AG09319 (cell line): Measurements from ENCODE around the gene CAMTA1.

Source experiments
- DNase-seq: peaks from one replicate; pipeline ENCODE4 v3.0.0-alpha.2; 2010; ENCODE audit warnings: low read depth; ENCODE audit errors: extremely low read depth
- CTCF ChIP-seq: IDR thresholded peaks from 2 replicates; pipeline ENCODE4 v1.5.1; 2011; ENCODE audit warnings: low read depth, mild to moderate bottlenecking, inconsistent platforms, low read length, moderate library complexity

Gene CAMTA1

GRCh38 chr1:7418442-7419080 lies 633.3 kb downstream of the CAMTA1 start:
- no peak for DNase-seq

GRCh38 chr1:7420098-7420445 lies 634.8 kb downstream of the CAMTA1 start:
- DNase-seq: no peak
- no peak for TF ChIP-seq CTCF

More at GRCh38 chr1:7418442-7419080, 633.3 kb downstream of the CAMTA1 start:
- TF ChIP-seq CTCF: no peak

GRCh38 chr1:7420470-7421100 lies 635.3 kb downstream of the CAMTA1 start:
- TF ChIP-seq CTCF: no peak
- no peak for DNase-seq

- no peak for DNase-seq
- no peak for TF ChIP-seq CTCF
Measured at GRCh38 chr1:7421471-7422075, 636.3 kb downstream of the CAMTA1 start.

- no peak for TF ChIP-seq CTCF
- no peak for DNase-seq
Measured at GRCh38 chr1:7422081-7422480, 636.8 kb downstream of the CAMTA1 start.

GRCh38 chr1:7422561-7422960 lies 637.3 kb downstream of the CAMTA1 start:
- TF ChIP-seq CTCF: no peak
- DNase-seq: no peak

GRCh38 chr1:7422966-7423365 lies 637.7 kb downstream of the CAMTA1 start:
- no peak for DNase-seq
- TF ChIP-seq CTCF: no peak
